HEK293 (cell line): ENCODE data around the gene COL12A1.

ENCODE experiments used
- ATF2 ChIP-seq: fragments of 450-650 bp; formaldehyde crosslinking; IDR thresholded peaks from 2 replicates; pipeline ENCODE4 v1.5.1; 2016; ENCODE audit warnings: missing biosample characterization, missing genetic modification characterization, low read depth
- BCL11A ChIP-seq: fragments of 450-650 bp; formaldehyde crosslinking; IDR thresholded peaks from 2 replicates; pipeline ENCODE4 v1.5.1; 2016; ENCODE audit warnings: low read depth, missing biosample characterization, missing genetic modification characterization
- ELK4 ChIP-seq: IDR thresholded peaks from 2 replicates; pipeline ENCODE4 v1.6.1; 2011; ENCODE audit warnings: mild to moderate bottlenecking, low read depth, low read length, borderline replicate concordance
- GLIS2 ChIP-seq: fragments of 450-650 bp; formaldehyde crosslinking; IDR thresholded peaks from 2 replicates; pipeline ENCODE4 v1.5.1; 2016; ENCODE audit warnings: missing biosample characterization, missing genetic modification characterization
- KLF1 ChIP-seq: fragments of 450-650 bp; formaldehyde crosslinking; IDR thresholded peaks from 2 replicates; pipeline ENCODE4 v1.5.1; 2016; ENCODE audit warnings: missing biosample characterization, missing genetic modification characterization
- MEIS1 ChIP-seq: sonication (generic); formaldehyde crosslinking; IDR thresholded peaks from 2 replicates; pipeline ENCODE4 v1.8.1; 2022; ENCODE audit warnings: missing genetic modification reagents, mild to moderate bottlenecking, borderline replicate concordance
- MZF1 ChIP-seq: fragments of 450-650 bp; formaldehyde crosslinking; IDR thresholded peaks from 2 replicates; pipeline ENCODE4 v1.5.1; 2017; ENCODE audit warnings: missing biosample characterization, missing genetic modification characterization, borderline replicate concordance
- PRDM4 ChIP-seq: fragments of 450-650 bp; formaldehyde crosslinking; IDR thresholded peaks from 2 replicates; pipeline ENCODE4 v1.5.1; 2017; ENCODE audit warnings: missing biosample characterization, missing genetic modification characterization
- SETDB1 ChIP-seq: IDR thresholded peaks from one replicate; pipeline ENCODE4 v1.6.1; 2017; ENCODE audit warnings: mild to moderate bottlenecking, low read length, moderate library complexity, mixed read lengths; ENCODE audit not compliant: insufficient read length
- ZBTB17 ChIP-seq: fragments of 450-650 bp; formaldehyde crosslinking; IDR thresholded peaks from 2 replicates; pipeline ENCODE4 v1.5.1; 2016; ENCODE audit warnings: missing biosample characterization, missing genetic modification characterization
- ZBTB7A ChIP-seq: fragments of 450-650 bp; formaldehyde crosslinking; IDR thresholded peaks from 2 replicates; pipeline ENCODE4 v1.5.1; 2016; ENCODE audit warnings: low read depth, missing biosample characterization, missing genetic modification characterization
- ZNF140 ChIP-seq: fragments of 450-650 bp; formaldehyde crosslinking; IDR thresholded peaks from 2 replicates; pipeline ENCODE4 v1.5.1; 2016; ENCODE audit warnings: missing biosample characterization, missing genetic modification characterization
- ZNF175 ChIP-seq: fragments of 450-650 bp; formaldehyde crosslinking; IDR thresholded peaks from 2 replicates; pipeline ENCODE4 v1.5.1; 2016; ENCODE audit warnings: missing biosample characterization, missing genetic modification characterization
- ZNF211 ChIP-seq: fragments of 450-650 bp; formaldehyde crosslinking; IDR thresholded peaks from 2 replicates; pipeline ENCODE4 v1.5.1; 2016; ENCODE audit warnings: low read depth, missing biosample characterization, missing genetic modification characterization
- ZNF266 ChIP-seq: fragments of 450-650 bp; formaldehyde crosslinking; IDR thresholded peaks from 2 replicates; pipeline ENCODE4 v1.5.1; 2016; ENCODE audit warnings: missing biosample characterization, missing genetic modification characterization, low read depth
- ZNF292 ChIP-seq: fragments of 450-650 bp; formaldehyde crosslinking; IDR thresholded peaks from 2 replicates; pipeline ENCODE4 v1.5.1; 2016; ENCODE audit warnings: low read depth, missing biosample characterization, missing genetic modification characterization, borderline replicate concordance
- ZNF341 ChIP-seq: fragments of 450-650 bp; formaldehyde crosslinking; IDR thresholded peaks from 2 replicates; pipeline ENCODE4; 2016; ENCODE audit warnings: low read depth, missing biosample characterization, missing genetic modification characterization
- ZNF350 ChIP-seq: fragments of 450-650 bp; formaldehyde crosslinking; IDR thresholded peaks from 2 replicates; pipeline ENCODE4 v1.5.0; 2017; ENCODE audit warnings: missing biosample characterization, mild to moderate bottlenecking, missing genetic modification characterization
- ZNF394 ChIP-seq: fragments of 450-650 bp; formaldehyde crosslinking; IDR thresholded peaks from 2 replicates; pipeline ENCODE4 v1.5.1; 2016; ENCODE audit warnings: missing biosample characterization, missing genetic modification characterization, mild to moderate bottlenecking, moderate library complexity, borderline replicate concordance
- ZNF488 ChIP-seq: fragments of 450-650 bp; formaldehyde crosslinking; IDR thresholded peaks from 2 replicates; pipeline ENCODE4 v1.5.1; 2016; ENCODE audit warnings: missing biosample characterization, missing genetic modification characterization
- ZNF585B ChIP-seq: fragments of 450-650 bp; formaldehyde crosslinking; IDR thresholded peaks from 2 replicates; pipeline ENCODE4 v1.5.1; 2016; ENCODE audit warnings: missing biosample characterization, missing genetic modification characterization
- ZNF626 ChIP-seq: fragments of 450-650 bp; sonication (Bioruptor Pico); formaldehyde crosslinking; IDR thresholded peaks from 2 replicates; pipeline ENCODE4 v1.5.1; 2018; ENCODE audit warnings: missing biosample characterization, missing genetic modification characterization, inconsistent platforms
- ZNF660 ChIP-seq: fragments of 450-650 bp; IDR thresholded peaks from 2 replicates; pipeline ENCODE4 v1.5.1; 2018; ENCODE audit warnings: missing biosample characterization, mild to moderate bottlenecking, missing genetic modification characterization
- ZNF701 ChIP-seq: fragments of 450-650 bp; formaldehyde crosslinking; IDR thresholded peaks from 2 replicates; pipeline ENCODE4 v1.5.1; 2016; ENCODE audit warnings: missing biosample characterization, missing genetic modification characterization
- ZNF76 ChIP-seq: fragments of 450-650 bp; formaldehyde crosslinking; IDR thresholded peaks from 2 replicates; pipeline ENCODE4; 2016; ENCODE audit warnings: low read depth, missing biosample characterization, missing genetic modification characterization, borderline replicate concordance
- ZSCAN30 ChIP-seq: fragments of 450-650 bp; IDR thresholded peaks from 2 replicates; pipeline ENCODE4 v1.5.1; 2018; ENCODE audit warnings: missing biosample characterization, mild to moderate bottlenecking, missing genetic modification characterization, moderate library complexity
- ZXDB ChIP-seq: fragments of 450-650 bp; formaldehyde crosslinking; IDR thresholded peaks from 2 replicates; pipeline ENCODE4 v1.5.1; 2016; ENCODE audit warnings: missing biosample characterization, missing genetic modification characterization
- TF ChIP-seq, protein P1 (sequence below): fragments of 450-650 bp; formaldehyde crosslinking; optimal IDR thresholded peaks from 2 replicates; pipeline ENCODE3; 2016; ENCODE audit warnings: missing biosample characterization, mild to moderate bottlenecking, missing genetic modification characterization
- TF ChIP-seq, protein P2 (sequence below): fragments of 450-650 bp; formaldehyde crosslinking; IDR thresholded peaks from 2 replicates; pipeline ENCODE4 v1.5.1; 2017; ENCODE audit warnings: missing biosample characterization, missing genetic modification characterization
- TF ChIP-seq, protein P3 (sequence below): fragments of 450-650 bp; IDR thresholded peaks from 2 replicates; pipeline ENCODE4 v1.5.1; 2018; ENCODE audit warnings: missing biosample characterization, mild to moderate bottlenecking, missing genetic modification characterization

The COL12A1 gene

GRCh38 chr6:75244063-75244584, 38.3 kb upstream of the COL12A1 start (continued):
- no peak for TF ChIP-seq ZSCAN30
- TF ChIP-seq SETDB1, result peak; percentile 12
- no peak for TF ChIP-seq ZNF292
- TF ChIP-seq, protein P1, sequence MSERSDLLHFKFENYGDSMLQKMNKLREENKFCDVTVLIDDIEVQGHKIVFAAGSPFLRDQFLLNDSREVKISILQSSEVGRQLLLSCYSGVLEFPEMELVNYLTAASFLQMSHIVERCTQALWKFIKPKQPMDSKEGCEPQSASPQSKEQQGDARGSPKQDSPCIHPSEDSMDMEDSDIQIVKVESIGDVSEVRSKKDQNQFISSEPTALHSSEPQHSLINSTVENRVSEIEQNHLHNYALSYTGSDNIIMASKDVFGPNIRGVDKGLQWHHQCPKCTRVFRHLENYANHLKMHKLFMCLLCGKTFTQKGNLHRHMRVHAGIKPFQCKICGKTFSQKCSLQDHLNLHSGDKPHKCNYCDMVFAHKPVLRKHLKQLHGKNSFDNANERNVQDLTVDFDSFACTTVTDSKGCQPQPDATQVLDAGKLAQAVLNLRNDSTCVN, result peak; percentile 1
- no peak for TF ChIP-seq ZNF585B
- no peak for TF ChIP-seq ZNF350 (tag by site-specific recombination)
- TF ChIP-seq PRDM4 (tag by site-specific recombination), result peak; percentile 90; the same call in 1 of the 2 replicates
- 0 out of 2 replicates have a peak, but pooled peaks have one; percentile 3 for TF ChIP-seq ZBTB17 (tag by site-specific recombination)
- no peak for TF ChIP-seq ZNF394 (tag by site-specific recombination)
- TF ChIP-seq, protein P2, sequence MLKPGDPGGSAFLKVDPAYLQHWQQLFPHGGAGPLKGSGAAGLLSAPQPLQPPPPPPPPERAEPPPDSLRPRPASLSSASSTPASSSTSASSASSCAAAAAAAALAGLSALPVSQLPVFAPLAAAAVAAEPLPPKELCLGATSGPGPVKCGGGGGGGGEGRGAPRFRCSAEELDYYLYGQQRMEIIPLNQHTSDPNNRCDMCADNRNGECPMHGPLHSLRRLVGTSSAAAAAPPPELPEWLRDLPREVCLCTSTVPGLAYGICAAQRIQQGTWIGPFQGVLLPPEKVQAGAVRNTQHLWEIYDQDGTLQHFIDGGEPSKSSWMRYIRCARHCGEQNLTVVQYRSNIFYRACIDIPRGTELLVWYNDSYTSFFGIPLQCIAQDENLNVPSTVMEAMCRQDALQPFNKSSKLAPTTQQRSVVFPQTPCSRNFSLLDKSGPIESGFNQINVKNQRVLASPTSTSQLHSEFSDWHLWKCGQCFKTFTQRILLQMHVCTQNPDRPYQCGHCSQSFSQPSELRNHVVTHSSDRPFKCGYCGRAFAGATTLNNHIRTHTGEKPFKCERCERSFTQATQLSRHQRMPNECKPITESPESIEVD (tag by site-specific recombination), result 0 out of 2 replicates have a peak, but pooled peaks have one; percentile 16
- no peak for TF ChIP-seq ZNF701 (tag by site-specific recombination)
- TF ChIP-seq BCL11A (tag by site-specific recombination), result no peak
- TF ChIP-seq ZBTB7A (tag by site-specific recombination), result no peak
- no peak for TF ChIP-seq MEIS1 (CRISPR knock-in tag)
- no peak for TF ChIP-seq ZNF140 (tag by site-specific recombination)
- no peak for TF ChIP-seq ELK4
- TF ChIP-seq MZF1 (tag by site-specific recombination), result 0 out of 2 replicates have a peak, but pooled peaks have one; percentile 6
- no peak for TF ChIP-seq ZNF341 (tag by site-specific recombination)
- TF ChIP-seq, protein P3, sequence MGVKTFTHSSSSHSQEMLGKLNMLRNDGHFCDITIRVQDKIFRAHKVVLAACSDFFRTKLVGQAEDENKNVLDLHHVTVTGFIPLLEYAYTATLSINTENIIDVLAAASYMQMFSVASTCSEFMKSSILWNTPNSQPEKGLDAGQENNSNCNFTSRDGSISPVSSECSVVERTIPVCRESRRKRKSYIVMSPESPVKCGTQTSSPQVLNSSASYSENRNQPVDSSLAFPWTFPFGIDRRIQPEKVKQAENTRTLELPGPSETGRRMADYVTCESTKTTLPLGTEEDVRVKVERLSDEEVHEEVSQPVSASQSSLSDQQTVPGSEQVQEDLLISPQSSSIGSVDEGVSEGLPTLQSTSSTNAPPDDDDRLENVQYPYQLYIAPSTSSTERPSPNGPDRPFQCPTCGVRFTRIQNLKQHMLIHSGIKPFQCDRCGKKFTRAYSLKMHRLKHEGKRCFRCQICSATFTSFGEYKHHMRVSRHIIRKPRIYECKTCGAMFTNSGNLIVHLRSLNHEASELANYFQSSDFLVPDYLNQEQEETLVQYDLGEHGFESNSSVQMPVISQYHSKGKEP (tag by site-specific recombination), result no peak
- TF ChIP-seq ZNF76 (tag by site-specific recombination), result no peak; the same call in 1 of the 2 replicates
- TF ChIP-seq ZNF175 (tag by site-specific recombination), result no peak
- TF ChIP-seq GLIS2 (tag by site-specific recombination), result no peak
- TF ChIP-seq ZNF211 (tag by site-specific recombination), result no peak
- TF ChIP-seq ATF2, result no peak
- no peak for TF ChIP-seq ZNF660 (tag by site-specific recombination)
- no peak for TF ChIP-seq ZNF488 (tag by site-specific recombination)
- TF ChIP-seq ZXDB (tag by site-specific recombination), result no peak
- TF ChIP-seq ZNF266, result no peak
- TF ChIP-seq ZNF626, result 0 out of 2 replicates have a peak, but pooled peaks have one; percentile 63
- TF ChIP-seq KLF1 (tag by site-specific recombination), result no peak
